IMR-90 (cell line): Measurements from ENCODE around the gene UBXN6. TPM values are rescaled to one million over a fixed set of nuclear protein-coding genes. Genes with fewer than 3 reads are reported as not detected.

Source experiments
- ATAC-seq: fragments of 200-7000 bp; cut with Tn5 transposase; 2 replicates; pipeline ENCODE4 v1.9.1; 2020; ENCODE audit warnings: low read depth, mild to moderate bottlenecking, moderate library complexity
- BruUV-seq: library from RNA; stranded (reverse); fragments of 400-500 nt; replicated peaks from 2 replicates; lab custom pipeline; 2021; lab: Mats Ljungman, UMichigan
- CTCF ChIA-PET: fragments of 300-600 bp; formaldehyde crosslinking; extraction: SDS; loops from one replicate; lab custom pipeline; 2021; ENCODE audit warnings: antibody characterized with exemption; lab: Yijun Ruan, JAX
- POLR2A ChIA-PET: fragments of 300-600 bp; sonication (Branson Sonifier 250); formaldehyde crosslinking; loops from one replicate; lab custom pipeline; 2022; ENCODE audit warnings: antibody characterized with exemption; ENCODE audit not compliant: unreplicated experiment; lab: Charles Lee
- DNase-seq: peaks from one replicate; pipeline ENCODE4 v3.0.0; 2013
- H2AFZ ChIP-seq: replicated peaks from 2 replicates; pipeline ENCODE3; 2013; ENCODE audit warnings: low read length, mild to moderate bottlenecking; ENCODE audit not compliant: poor library complexity
- H2AK5ac ChIP-seq: 2 replicates; pipeline ENCODE4 v1.6.1; 2013; ENCODE audit warnings: low read depth, low read length, inconsistent platforms
- H2AK9ac ChIP-seq: replicated peaks from 2 replicates; pipeline ENCODE3; 2013; ENCODE audit warnings: mild to moderate bottlenecking, low read depth, low read length, moderate library complexity; ENCODE audit not compliant: poor library complexity
- H2BK120ac ChIP-seq: 2 replicates; pipeline ENCODE4 v1.6.1; 2013; ENCODE audit warnings: low read depth, low read length, inconsistent platforms
- H2BK15ac ChIP-seq: 3 replicates; pipeline ENCODE4 v1.6.1; 2013; ENCODE audit warnings: low read depth, low read length, inconsistent platforms
- H2BK20ac ChIP-seq: 2 replicates; pipeline ENCODE4 v1.6.1; 2013; ENCODE audit warnings: low read depth, mild to moderate bottlenecking, inconsistent platforms, low read length, moderate library complexity
- H2BK5ac ChIP-seq: 2 replicates; pipeline ENCODE4 v1.6.1; 2013; ENCODE audit warnings: mild to moderate bottlenecking, low read depth, low read length, inconsistent platforms; ENCODE audit not compliant: poor library complexity, severe bottlenecking
- H3K14ac ChIP-seq: replicated peaks from 2 replicates; pipeline ENCODE4 v1.6.1; 2013; ENCODE audit warnings: low read depth, low read length, inconsistent platforms
- H3K18ac ChIP-seq: 2 replicates; pipeline ENCODE4 v1.6.1; 2013; ENCODE audit warnings: low read depth, low read length, control low read depth
- H3K23ac ChIP-seq: 2 replicates; pipeline ENCODE4 v1.6.1; 2013; ENCODE audit warnings: low read depth, low read length, inconsistent platforms
- H3K27ac ChIP-seq: 2 replicates; pipeline ENCODE4 v1.5.1; 2013; ENCODE audit warnings: mild to moderate bottlenecking, control low read depth, low read length; ENCODE audit not compliant: insufficient read depth
- H3K27me3 ChIP-seq: 2 replicates; pipeline ENCODE4 v1.6.1; 2013; ENCODE audit warnings: low read length; ENCODE audit not compliant: control insufficient read depth, insufficient read depth
- H3K36me3 ChIP-seq: 2 replicates; pipeline ENCODE4 v1.6.1; 2013; ENCODE audit warnings: low read length, mixed read lengths; ENCODE audit not compliant: control insufficient read depth, insufficient read depth
- H3K4ac ChIP-seq: 2 replicates; pipeline ENCODE4 v1.6.1; 2013; ENCODE audit warnings: low read depth, low read length, inconsistent platforms
- H3K4me1 ChIP-seq: 2 replicates; pipeline ENCODE4 v1.6.1; 2013; ENCODE audit warnings: low read length, mixed read lengths; ENCODE audit not compliant: control insufficient read depth, insufficient read depth
- H3K4me2 ChIP-seq: 2 replicates; pipeline ENCODE4 v1.6.1; 2013; ENCODE audit warnings: low read depth, mild to moderate bottlenecking, control low read depth, low read length, moderate library complexity
- H3K4me3 ChIP-seq: 2 replicates; pipeline ENCODE4 v1.5.1; 2013; ENCODE audit warnings: low read depth, mild to moderate bottlenecking, control low read depth, low read length, moderate library complexity; ENCODE audit not compliant: insufficient read depth
- H3K56ac ChIP-seq: 2 replicates; pipeline ENCODE4 v1.6.1; 2013; ENCODE audit warnings: low read length, inconsistent platforms; ENCODE audit not compliant: insufficient read depth; ENCODE audit errors: extremely low read depth
- H3K79me1 ChIP-seq, 2 experiments: 2 replicates each; pipeline ENCODE4 v1.6.1; 2013; ENCODE audit warnings: low read length in 2 of 2, inconsistent platforms in 1 of 2, low read depth in 1 of 2
- H3K9ac ChIP-seq: 2 replicates; pipeline ENCODE4 v1.6.1; 2013; ENCODE audit warnings: low read depth, low read length, control low read depth
- H3K9me1 ChIP-seq: 2 replicates; pipeline ENCODE4 v1.6.1; 2013; ENCODE audit warnings: low read length, inconsistent platforms; ENCODE audit not compliant: insufficient read depth
- H3K9me3 ChIP-seq: 2 replicates; pipeline ENCODE4 v1.6.1; 2013; ENCODE audit warnings: low read length; ENCODE audit not compliant: control insufficient read depth, insufficient read depth
- H4K20me1 ChIP-seq: 2 replicates; pipeline ENCODE4 v1.6.1; 2013; ENCODE audit warnings: low read length, inconsistent platforms; ENCODE audit not compliant: insufficient read depth
- H4K5ac ChIP-seq: 2 replicates; pipeline ENCODE4 v1.6.1; 2013; ENCODE audit warnings: mild to moderate bottlenecking, low read depth, low read length, control low read depth
- H4K8ac ChIP-seq, 2 experiments: 2 replicates each; pipeline ENCODE4 v1.6.1; 2013; ENCODE audit warnings: low read depth in 2 of 2, low read length in 2 of 2, control low read depth in 1 of 2, inconsistent platforms in 1 of 2
- H4K91ac ChIP-seq: 2 replicates; pipeline ENCODE4 v1.6.1; 2013; ENCODE audit warnings: low read depth, low read length, inconsistent platforms; ENCODE audit not compliant: insufficient read depth
- CHD1 ChIP-seq: IDR thresholded peaks from 2 replicates; pipeline ENCODE4 v1.6.1; 2012; ENCODE audit warnings: low read depth, low read length, improper control_type of control experiment
- MXI1 ChIP-seq: IDR thresholded peaks from 2 replicates; pipeline ENCODE4 v1.6.1; 2012; ENCODE audit warnings: low read depth, mild to moderate bottlenecking, low read length, moderate library complexity, borderline replicate concordance
- RFX5 ChIP-seq: IDR thresholded peaks from 2 replicates; pipeline ENCODE4 v1.8.0; 2012; ENCODE audit warnings: low read depth, mild to moderate bottlenecking, low read length, moderate library complexity
- WGBS, 2 experiments: methylation state at CpG; one replicate each; pipeline versions ENCODE4 v1.1.5 to v1.1.7; 2013; ENCODE audit warnings: missing lambda C conversion rate in 2 of 2; ENCODE audit not compliant: insufficient read length in 1 of 2; ENCODE audit errors: extremely low coverage in 2 of 2; 5-methylcytosine and 5-hydroxymethylcytosine counted together
- dilution Hi-C: fragments of 300-500 bp; cut with HindIII; formaldehyde crosslinking; loops from one replicate; pipeline ENCODE4 v1.14.3; 2018; ENCODE audit warnings: low sequenced_read_pairs; ENCODE audit not compliant: unreplicated experiment
- in situ Hi-C: fragments of 300-500 bp; cut with MboI; formaldehyde crosslinking; loops from 3 replicates; pipeline ENCODE4 v1.14.3; 2019; ENCODE audit warnings: low sequenced_read_pairs, inconsistent platforms, mixed read lengths
- intact Hi-C: fragments of 100-400 bp; cut with micrococcal nuclease; formaldehyde crosslinking; loops from 2 replicates; pipeline ENCODE4 v1.10.0; 2022
- polyA plus RNA-seq, 3 experiments: library from polyadenylated mRNA; depleted of rRNA; stranded (reverse); fragments of >200 nt; gene quantifications; 2 replicates each; pipeline ENCODE4 v1.2.3, GENCODE V29; 2012; ENCODE audit warnings: low replicate concordance in 1 of 3
- total RNA-seq: library from RNA; depleted of rRNA; stranded (reverse); fragments of >200 nt; gene quantifications from 2 replicates; pipeline ENCODE4 v1.2.3, GENCODE V29; 2012

UBXN6 gene
- total and polyA plus RNA-seq, 2 of the 4 experiments (the other 2 are of a cell fraction) = 84.2 to 86.5 TPM

DNA sequence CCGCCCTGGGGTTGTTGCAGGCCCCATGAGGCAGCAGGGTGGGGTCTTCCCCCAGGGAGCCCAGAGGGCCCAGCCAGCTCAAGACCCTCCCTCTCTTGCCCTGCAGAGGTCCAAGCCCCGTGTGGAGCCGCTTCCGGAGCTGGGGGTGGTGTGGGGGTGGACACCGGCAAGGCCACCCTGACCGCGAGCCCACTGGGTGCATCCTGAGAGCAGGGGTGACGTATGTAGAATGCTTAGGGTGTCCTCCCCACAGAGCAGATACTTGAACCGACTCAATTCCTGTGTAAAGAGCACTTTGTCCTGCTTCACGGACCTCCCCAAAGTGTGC is 14.8 kb downstream of the UBXN6 start:
- ChIA-PET POLR2A (no interaction called here), CTCF (no interaction called here)
- Histone ChIP-seq H3K4me3 (no peak overlapping the region), H2BK120ac (no peak overlapping the region), H3K36me3 (peaks cover 40% of the 10 kb centered on the region), H3K56ac (no peak overlapping the region), H3K9ac (no peak overlapping the region), H2AFZ (no peak overlapping the region), H3K9me1 (peaks cover 6% of the 10 kb centered on the region; the same call in 1 of the 2 replicates), H3K9me3 (no peaks in the 10 kb centered on the region), H3K4me2 (no peak overlapping the region), H3K14ac (no peak overlapping the region), H4K91ac (no peak overlapping the region), H4K20me1 (peaks cover 10% of the 10 kb centered on the region; the same call in 1 of the 2 replicates), H4K8ac (no peak overlapping the region), H3K79me1 (peaks cover 3 to 30% of the 10 kb centered on the region in 2 experiments), H3K27ac (no peak overlapping the region), H3K18ac (no peak overlapping the region), H2BK20ac (no peak overlapping the region), H2BK5ac (no peak overlapping the region), H3K23ac (no peak overlapping the region), H2AK9ac (no peak overlapping the region), H3K27me3 (no peaks in the 10 kb centered on the region), H3K4me1 (no peaks in the 10 kb centered on the region), H3K4ac (no peak overlapping the region), H2BK15ac (no peak overlapping the region), H2AK5ac (no peak overlapping the region), H4K5ac (no peak overlapping the region)
- no TSS peak for BruUV-seq
- intact Hi-C loops = no loop called here
- no CpG with 5 or more reads among the region's 10 CpGs for WGBS, 2 experiments
- DNase-seq (no peak), ATAC-seq (no peak)
- dilution Hi-C loops = no loop called here
- in situ Hi-C loops = no loop called here
- no peak for TF ChIP-seq CHD1
- no peak for TF ChIP-seq RFX5
- no peak for TF ChIP-seq MXI1
